Erythroblast (primary cell): ENCODE data around the gene EXOC2.

Source experiments
- GATA1 ChIP-seq: IDR thresholded peaks from 2 replicates; pipeline ENCODE4 v1.6.1; 2011; ENCODE audit warnings: low read depth, mild to moderate bottlenecking, control low read depth, low read length, moderate library complexity
- POLR2A ChIP-seq: IDR thresholded peaks from 2 replicates; pipeline ENCODE4 v1.6.1; 2011; ENCODE audit warnings: mild to moderate bottlenecking, low read length

- TF ChIP-seq POLR2A (no peak), GATA1 (no peak)
Observed at GRCh38 chr6:558959-559358, 134.0 kb downstream of the EXOC2 start.
